ENCODE results near the gene HCCS. TPM values are rescaled to one million over a fixed set of nuclear protein-coding genes. Genes with fewer than 3 reads are reported as not detected.

The HCCS gene
- total RNA-seq, 1 experiment from 2014 or later, result 28.2 TPM

GRCh38 chrX:11099465-11099864, 11.7 kb upstream of the HCCS start (continued):
- TF ChIP-seq CTCF (IDR thresholded peaks at IDR 0.05 in 2 of 3, conservative IDR thresholded peaks at IDR 0.05 in 1 of 3; ENCODE audit: borderline replicate concordance in 1 of 3, insufficient read depth in 1 of 3, low read depth in 2 of 3, low read length in 2 of 3) (no peak), TCF7L2 (IDR thresholded peaks at IDR 0.05; ENCODE audit: borderline replicate concordance, extremely low read depth, insufficient read depth, insufficient read length) (no peak), YY1 (IDR thresholded peaks at IDR 0.05; ENCODE audit: extremely low read depth, insufficient replicate concordance, low read depth, low read length) (no peak), JUND (IDR thresholded peaks at IDR 0.05) (no peak)

- H3K4me3 ChIP-seq (replicated peaks in 1 of 2; ENCODE audit: low read depth in 1 of 2, low read length in 2 of 2), result no peak overlapping the region
- no peak overlapping the region for H3K27ac ChIP-seq (ENCODE audit: low read depth, low read length)
- POLR2A ChIA-PET, result no interaction called here
- ATAC-seq, result no peak
- H3K4me2 ChIP-seq (ENCODE audit: low read length), result no peak overlapping the region
- no peak overlapping the region for H3K9ac ChIP-seq (ENCODE audit: low read length)
- DNase-seq (ENCODE audit: low read depth, low spot score), result no peak
- no peaks in the 10 kb centered on the region for H3K79me2 ChIP-seq (ENCODE audit: insufficient read depth, low read length)
- no peaks in the 10 kb centered on the region for H4K20me1 ChIP-seq (ENCODE audit: insufficient read depth)
- CTCF ChIA-PET, result interaction anchor here (1.0 kb wide), 2 partner anchors 344 to 376 kb away, joined by 4 to 7 read pairs; no protein-coding TSS in a partner anchor
- no peaks in the 10 kb centered on the region for H3K27me3 ChIP-seq (ENCODE audit: insufficient read depth, low read length)
- no TSS peak for BruUV-seq (replicated peaks)
- RAD21 ChIA-PET (ENCODE audit: low non-redundant PET in 1 of 2, low total read pairs in 2 of 2, uncharacterized antibody in 2 of 2, unreplicated experiment in 2 of 2), result no interaction called here
- no peak overlapping the region for H2AFZ ChIP-seq (ENCODE audit: low read depth, low read length, poor library complexity, severe bottlenecking)
- no peaks in the 10 kb centered on the region for H3K9me3 ChIP-seq (ENCODE audit: control insufficient read depth in 1 of 2, insufficient read depth in 1 of 2, low read depth in 1 of 2, low read length in 2 of 2)
- H3K9me2 ChIP-seq (ENCODE audit: insufficient read depth), result no peaks in the 10 kb centered on the region
- intact Hi-C loops (cut with micrococcal nuclease), result loop anchor here (10.0 kb wide), 2 partner anchors 376 to 906 kb away; no protein-coding TSS in a partner anchor
- H3K36me3 ChIP-seq (ENCODE audit: control insufficient read depth in 1 of 2, insufficient read depth in 2 of 2, low read length in 2 of 2), result no peaks in the 10 kb centered on the region; a peak in 1 of 4 replicates
- TF ChIP-seq SIN3A (IDR thresholded peaks at IDR 0.05; ENCODE audit: low read depth), result no peak
- TF ChIP-seq RAD21 (IDR thresholded peaks at IDR 0.05; ENCODE audit: low read depth), result peak; percentile 55
- no peak for TF ChIP-seq TCF7L2 (IDR thresholded peaks at IDR 0.05; ENCODE audit: borderline replicate concordance, extremely low read depth, insufficient read depth, insufficient read length)
- TF ChIP-seq CTCF (IDR thresholded peaks at IDR 0.05 in 2 of 3, conservative IDR thresholded peaks at IDR 0.05 in 1 of 3; ENCODE audit: borderline replicate concordance in 1 of 3, insufficient read depth in 1 of 3, low read depth in 2 of 3, low read length in 2 of 3), result peak in 2 of 3 experiments; percentile 27 to 45; a peak in 4 of 6 replicates
- H3K4me1 ChIP-seq (ENCODE audit: control insufficient read depth in 1 of 2, insufficient read depth in 2 of 2, low read length in 2 of 2), result no peaks in the 10 kb centered on the region
Observed at GRCh38 chrX:11100281-11101035, 10.7 kb upstream of the HCCS start.
